CD4-positive, alpha-beta memory T cell (primary cell): Measurements from ENCODE around the gene DDX10. TPM values are rescaled to one million over a fixed set of nuclear protein-coding genes. Genes with fewer than 3 reads are reported as not detected.
"Not testable (repeated sequence)": the region's sequence is repeated elsewhere in the genome, so short reads cannot be mapped to it uniquely, and the experiment has no call there.

Experiments used
- CTCF ChIA-PET: fragments of 350-600 bp; sonication (Branson Sonifier 250); formaldehyde crosslinking; loops from one replicate; lab custom pipeline; 2021; ENCODE audit warnings: inconsistent platforms; ENCODE audit not compliant: partially characterized antibody; lab: Charles Lee
- POLR2A ChIA-PET: fragments of 350-600 bp; sonication (Branson Sonifier 250); formaldehyde crosslinking; loops from one replicate; lab custom pipeline; 2021; ENCODE audit not compliant: partially characterized antibody; lab: Charles Lee
- DNase-seq, 5 donors: peaks; one replicate each; pipeline versions ENCODE4 v3.0.0 to v3.0.0-alpha.2; 2020 to 2022; ENCODE audit warnings: mixed read lengths in 1 of 5
- H3K27ac ChIP-seq: one replicate; pipeline ENCODE4 v1.7.0; 2013; ENCODE audit warnings: low read depth, low read length
- H3K27me3 ChIP-seq: 2 replicates; pipeline ENCODE4 v1.7.0; 2013; ENCODE audit warnings: mild to moderate bottlenecking, low read length, moderate library complexity; ENCODE audit not compliant: insufficient read depth
- H3K36me3 ChIP-seq: 2 replicates; pipeline ENCODE4 v1.7.0; 2013; ENCODE audit warnings: mild to moderate bottlenecking, low read length, moderate library complexity; ENCODE audit not compliant: insufficient read depth
- H3K4me1 ChIP-seq: 2 replicates; pipeline ENCODE4 v1.7.0; 2013; ENCODE audit warnings: mild to moderate bottlenecking, low read length, moderate library complexity; ENCODE audit not compliant: insufficient read depth
- H3K4me3 ChIP-seq, 2 donors: one replicate each; pipeline ENCODE4 v1.7.0; 2013; ENCODE audit warnings: low read length in 2 of 2, mild to moderate bottlenecking in 1 of 2
- H3K9me3 ChIP-seq, 2 donors: one replicate each; pipeline ENCODE4 v1.7.0; 2013; ENCODE audit warnings: low read length in 2 of 2, control low read depth in 1 of 2; ENCODE audit not compliant: control insufficient read depth in 1 of 2
- H3K27ac Mint-ChIP-seq, 7 donors: one replicate each; pipeline ENCODE4 v1.8.0; 2020 to 2021; ENCODE audit warnings: mixed read lengths in 7 of 7, mild to moderate bottlenecking in 6 of 7, inconsistent platforms in 3 of 7, moderate library complexity in 3 of 7
- H3K27me3 Mint-ChIP-seq, 2 donors: one replicate each; pipeline ENCODE4 v1.8.0; 2020 to 2021; ENCODE audit warnings: mixed read lengths in 2 of 2
- H3K36me3 Mint-ChIP-seq, 2 donors: one replicate each; pipeline ENCODE4 v1.8.0; 2020 to 2021; ENCODE audit warnings: mixed read lengths in 2 of 2, inconsistent platforms in 1 of 2, mild to moderate bottlenecking in 1 of 2
- H3K4me1 Mint-ChIP-seq, 4 donors: one replicate each; pipeline ENCODE4 v1.8.0; 2020 to 2021; ENCODE audit warnings: mixed read lengths in 4 of 4, mild to moderate bottlenecking in 1 of 4
- H3K4me3 Mint-ChIP-seq, 8 donors: one replicate each; pipeline ENCODE4 v1.8.0; 2020 to 2021; ENCODE audit warnings: mixed read lengths in 8 of 8, mild to moderate bottlenecking in 7 of 8, moderate library complexity in 6 of 8, inconsistent platforms in 3 of 8
- H3K9me3 Mint-ChIP-seq, 8 donors: one replicate each; pipeline ENCODE4 v1.8.0; 2020 to 2021; ENCODE audit warnings: mixed read lengths in 8 of 8, mild to moderate bottlenecking in 5 of 8, inconsistent platforms in 3 of 8, moderate library complexity in 1 of 8
- intact Hi-C: fragments of 100-400 bp; cut with micrococcal nuclease; formaldehyde crosslinking; loops from one replicate; pipeline ENCODE4 v1.15.1; 2023
- polyA plus RNA-seq, 2 donors: library from polyadenylated mRNA; unstranded; fragments of 300-500 nt; fragmentation: Illumina TruSeq; gene quantifications; one replicate each; pipeline ENCODE4 v1.2.3, GENCODE V29; 2021
- total RNA-seq, 2 experiments: library from RNA; stranded (reverse); gene quantifications; one replicate each; pipeline ENCODE4 v1.2.3, GENCODE V29; 2021

DDX10 gene
- total and polyA plus RNA-seq, 4 experiments from 2014 or later = 15.7 to 18.2 (median 16.7) TPM

- Mint-ChIP-seq H3K4me3 (no peak overlapping the region), H3K27ac (no peak overlapping the region), H3K9me3 (peaks cover 0 to 3% (median 0%) of the 10 kb centered on the region in 8 donors), H3K4me1 (peaks cover 5 to 10% (median 8%) of the 10 kb centered on the region in 4 donors), H3K36me3 (peaks cover 5 to 27% of the 10 kb centered on the region in 2 donors), H3K27me3 (no peaks in the 10 kb centered on the region)
- no peak overlapping the region for H3K4me3 ChIP-seq
- ChIA-PET CTCF (no interaction called here), POLR2A (no interaction called here)
- H3K4me1 ChIP-seq = peaks cover 7% of the 10 kb centered on the region
- no peak for DNase-seq
- H3K27ac ChIP-seq = no peak overlapping the region
- intact Hi-C loops = no loop called here
- H3K9me3 ChIP-seq = no peaks in the 10 kb centered on the region
- H3K36me3 ChIP-seq = no peaks in the 10 kb centered on the region
- H3K27me3 ChIP-seq = no peaks in the 10 kb centered on the region
These were observed 142.4 kb downstream of the DDX10 start for GRCh38 chr11:108807262-108807661.

DNA sequence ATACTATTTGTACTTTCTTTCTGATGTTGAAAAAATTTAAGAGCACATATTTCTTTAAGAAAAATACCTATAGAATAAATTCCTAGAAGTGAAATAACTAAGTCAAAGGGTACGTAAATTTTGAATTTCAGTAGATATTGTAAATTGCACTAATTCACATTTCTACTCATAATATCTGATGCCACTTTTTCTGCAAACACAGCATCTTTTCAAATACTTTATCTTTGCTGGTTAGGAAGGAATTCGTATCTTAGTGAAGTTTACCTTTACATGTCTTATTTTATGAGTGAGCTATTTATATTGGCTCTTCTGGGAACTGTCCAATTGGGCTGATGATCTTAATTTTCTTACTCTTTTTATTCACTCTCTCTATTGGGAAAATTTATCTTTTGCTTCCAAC is 148.2 kb downstream of the DDX10 start:
- H3K27ac Mint-ChIP-seq = peak overlapping the region in 1 of 7 donors; percentile 86
- no peak for DNase-seq

GRCh38 chr11:108817976-108818375 is 153.1 kb downstream of the DDX10 start:
- DNase-seq = no peak
- no peak overlapping the region for H3K27ac ChIP-seq
- no peak overlapping the region for H3K4me3 ChIP-seq
- Mint-ChIP-seq H3K27me3 (no peaks in the 10 kb centered on the region), H3K36me3 (peaks cover 3 to 14% of the 10 kb centered on the region in 2 donors), H3K9me3 (no peaks in the 10 kb centered on the region), H3K4me3 (no peak overlapping the region), H3K27ac (no peak overlapping the region), H3K4me1 (peaks cover 0 to 5% (median 4%) of the 10 kb centered on the region in 4 donors)
- no peaks in the 10 kb centered on the region for H3K36me3 ChIP-seq
- intact Hi-C loops = no loop called here
- no peaks in the 10 kb centered on the region for H3K4me1 ChIP-seq
- no peaks in the 10 kb centered on the region for H3K9me3 ChIP-seq
- ChIA-PET CTCF (no interaction called here), POLR2A (no interaction called here)
- no peaks in the 10 kb centered on the region for H3K27me3 ChIP-seq

More for the DNA sequence above, 148.2 kb downstream of the DDX10 start:
- H3K27ac ChIP-seq = no peak overlapping the region
- peaks cover 7% of the 10 kb centered on the region for H3K4me1 ChIP-seq
- H3K27me3 Mint-ChIP-seq = no peaks in the 10 kb centered on the region
- H3K4me1 Mint-ChIP-seq = peaks cover 5 to 15% (median 7%) of the 10 kb centered on the region in 4 donors
- CTCF ChIA-PET = no interaction called here
- H3K27me3 ChIP-seq = no peaks in the 10 kb centered on the region
- H3K4me3 Mint-ChIP-seq = no peak overlapping the region
- POLR2A ChIA-PET = no interaction called here
- H3K36me3 ChIP-seq = no peaks in the 10 kb centered on the region
- no peak overlapping the region for H3K4me3 ChIP-seq
- peaks cover 0 to 3% (median 0%) of the 10 kb centered on the region in 8 donors for H3K9me3 Mint-ChIP-seq
- H3K36me3 Mint-ChIP-seq = peaks cover 8 to 33% of the 10 kb centered on the region in 2 donors
- H3K9me3 ChIP-seq = no peaks in the 10 kb centered on the region
- intact Hi-C loops = no loop called here

DNA sequence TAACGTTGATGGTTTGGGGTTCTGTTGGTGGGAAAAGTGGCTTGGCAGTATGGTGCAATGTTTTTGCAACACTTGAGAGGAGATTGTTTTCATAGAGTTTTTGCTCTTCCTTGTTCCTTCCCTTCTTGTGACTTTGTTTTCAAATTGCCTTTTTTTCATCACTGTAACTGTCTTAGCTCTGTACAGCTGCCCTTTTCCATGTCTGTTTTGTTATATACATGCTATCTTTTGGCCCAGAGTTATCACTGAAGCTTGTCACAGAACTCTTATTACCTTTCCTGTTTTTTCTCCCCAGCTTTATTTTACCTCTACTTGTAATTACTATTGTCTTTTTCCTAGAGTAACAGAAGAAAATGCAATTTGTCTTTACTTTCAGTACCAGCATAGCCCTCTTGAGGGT is 154.1 kb downstream of the DDX10 start:
- no peak for DNase-seq
- Histone ChIP-seq H3K9me3 (no peaks in the 10 kb centered on the region), H3K36me3 (no peaks in the 10 kb centered on the region), H3K4me1 (no peaks in the 10 kb centered on the region), H3K4me3 (no peak overlapping the region), H3K27ac (no peak overlapping the region), H3K27me3 (no peaks in the 10 kb centered on the region)
- Mint-ChIP-seq H3K4me3 (no peak overlapping the region), H3K27me3 (no peaks in the 10 kb centered on the region), H3K9me3 (no peaks in the 10 kb centered on the region), H3K27ac (no peak overlapping the region), H3K36me3 (peaks cover 3 to 14% of the 10 kb centered on the region in 2 donors), H3K4me1 (peaks cover 0 to 5% (median 4%) of the 10 kb centered on the region in 4 donors)
- intact Hi-C loops = no loop called here
- CTCF ChIA-PET = no interaction called here
- POLR2A ChIA-PET = no interaction called here

GRCh38 chr11:108819957-108820356 is 155.1 kb downstream of the DDX10 start:
- Mint-ChIP-seq H3K27ac (no peak overlapping the region), H3K4me1 (peaks cover 0 to 5% (median 4%) of the 10 kb centered on the region in 4 donors), H3K27me3 (no peaks in the 10 kb centered on the region), H3K36me3 (peaks cover 3 to 14% of the 10 kb centered on the region in 2 donors), H3K4me3 (no peak overlapping the region), H3K9me3 (no peaks in the 10 kb centered on the region)
- intact Hi-C loops = no loop called here
- POLR2A ChIA-PET = no interaction called here
- CTCF ChIA-PET = no interaction called here
- no peak for DNase-seq
- H3K27me3 ChIP-seq = no peaks in the 10 kb centered on the region
- H3K4me3 ChIP-seq = no peak overlapping the region
- H3K9me3 ChIP-seq = no peaks in the 10 kb centered on the region
- no peaks in the 10 kb centered on the region for H3K4me1 ChIP-seq
- H3K27ac ChIP-seq = no peak overlapping the region
- no peaks in the 10 kb centered on the region for H3K36me3 ChIP-seq

DNA sequence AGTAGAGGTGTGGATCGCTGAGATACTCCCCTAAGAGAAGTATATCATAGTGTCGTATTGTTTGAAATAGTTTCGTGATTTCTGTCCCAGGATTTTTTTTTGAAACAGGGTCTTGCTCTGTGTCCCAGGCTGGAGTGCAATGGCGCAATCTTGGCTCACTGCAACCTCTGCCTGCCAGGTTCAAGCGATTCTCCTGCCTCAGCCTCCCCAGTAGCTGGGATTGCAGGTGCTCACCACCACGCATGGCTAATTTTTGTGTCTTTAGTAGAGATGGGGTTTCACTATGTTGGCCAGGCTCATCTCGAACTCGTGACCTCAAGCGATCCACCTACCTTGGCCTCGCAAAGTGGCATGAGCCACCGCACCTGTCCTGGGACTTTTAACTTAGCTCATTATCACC is 159.1 kb downstream of the DDX10 start:
- H3K4me1 Mint-ChIP-seq, H3K4me3 Mint-ChIP-seq, H3K27ac ChIP-seq, DNase-seq, H3K4me3 ChIP-seq, intact Hi-C loops, POLR2A ChIA-PET, H3K9me3 ChIP-seq, H3K36me3 ChIP-seq, H3K36me3 Mint-ChIP-seq, H3K27me3 ChIP-seq, H3K27ac Mint-ChIP-seq, H3K27me3 Mint-ChIP-seq, H3K4me1 ChIP-seq, H3K9me3 Mint-ChIP-seq: not testable (repeated sequence)
- CTCF ChIA-PET = interaction anchor here (0.6 kb wide), 1 partner anchor 13 kb away, joined by 3 read pairs; no protein-coding TSS in a partner anchor

GRCh38 chr11:108824545-108824944 is 159.7 kb downstream of the DDX10 start:
- Histone ChIP-seq H3K27ac (no peak overlapping the region), H3K9me3 (no peaks in the 10 kb centered on the region), H3K27me3 (no peaks in the 10 kb centered on the region), H3K4me3 (no peak overlapping the region), H3K4me1 (no peaks in the 10 kb centered on the region), H3K36me3 (no peaks in the 10 kb centered on the region)
- POLR2A ChIA-PET = no interaction called here
- H3K36me3 Mint-ChIP-seq = peaks cover 0 to 5% of the 10 kb centered on the region in 2 donors
- H3K27ac Mint-ChIP-seq = no peak overlapping the region
- H3K27me3 Mint-ChIP-seq = no peaks in the 10 kb centered on the region
- peaks cover 0 to 7% (median 0%) of the 10 kb centered on the region in 8 donors for H3K9me3 Mint-ChIP-seq
- peaks cover 4 to 6% (median 5%) of the 10 kb centered on the region in 4 donors for H3K4me1 Mint-ChIP-seq
- CTCF ChIA-PET = interaction anchor here (0.6 kb wide), 1 partner anchor 13 kb away, joined by 3 read pairs; no protein-coding TSS in a partner anchor
- intact Hi-C loops = no loop called here
- no peak for DNase-seq
- no peak overlapping the region for H3K4me3 Mint-ChIP-seq
